Psoas muscle (tissue), 8 donors: Measurements from ENCODE around the gene GRAMD2A. TPM values are rescaled to one million over a fixed set of nuclear protein-coding genes. Genes with fewer than 3 reads are reported as not detected.

Experiments used
- ATAC-seq, 4 donors: fragments of 200-7000 bp; cut with Tn5 transposase; one replicate each; pipeline ENCODE4 v1.9.1; 2020; ENCODE audit warnings: moderate library complexity in 3 of 4, mild to moderate bottlenecking in 2 of 4
- DNase-seq, 2 donors: peaks; one replicate each; pipeline ENCODE4 v3.0.0-alpha.2; 2020
- H3K27ac ChIP-seq: fragments of 200-600 bp; one replicate; pipeline ENCODE4 v1.8.0; 2022
- H3K27me3 ChIP-seq, 3 donors: fragments of 200-600 bp in 1 of 3; one replicate each; pipeline versions ENCODE4 v1.6.1 to v1.8.0; 2013 to 2022; ENCODE audit warnings: low read length in 2 of 3, mild to moderate bottlenecking in 2 of 3, moderate library complexity in 1 of 3; ENCODE audit not compliant: insufficient read depth in 3 of 3
- H3K36me3 ChIP-seq, 2 donors: fragments of 200-600 bp in 1 of 2; one replicate each; pipeline versions ENCODE4 v1.6.1 to v1.8.0; 2013 to 2022; ENCODE audit warnings: low read depth in 1 of 2, mild to moderate bottlenecking in 1 of 2, moderate library complexity in 1 of 2; ENCODE audit not compliant: insufficient read depth in 1 of 2
- H3K4me1 ChIP-seq: fragments of 200-600 bp; one replicate; pipeline ENCODE4 v1.8.0; 2022
- H3K4me3 ChIP-seq: fragments of 200-600 bp; one replicate; pipeline ENCODE4 v1.8.0; 2022; ENCODE audit warnings: mild to moderate bottlenecking
- H3K9me3 ChIP-seq: fragments of 200-600 bp; one replicate; pipeline ENCODE4 v1.8.0; 2022
- WGBS, 3 donors: extraction: QIAGEN DNeasy Blood & Tissue Kit; methylation state at CpG; one replicate each; pipeline versions ENCODE4 v1.1.6 to v1.1.7; 2013; 5-methylcytosine and 5-hydroxymethylcytosine counted together
- intact Hi-C, 2 donors: fragments of 100-400 bp; cut with DNase I; formaldehyde crosslinking; loops; one replicate each; pipeline versions ENCODE4 v1.11.0 to v1.14.2; 2022
- polyA plus RNA-seq, 3 donors: library from polyadenylated mRNA; stranded (reverse); fragments of 200-250 nt; gene quantifications; one replicate each; pipeline ENCODE4 v1.2.3, GENCODE V29; 2013
- total RNA-seq, 4 donors: library from RNA; stranded (reverse); fragmentation: NEBNext Ultra II Directional in 2 of 4; extraction: Animal tissue kit (Norgen Biotek cat#: 25700) in 2 of 4; gene quantifications; one replicate each; pipeline versions ENCODE4 v1.2.1 to v1.2.4, GENCODE V29; 2021 to 2023
- TF ChIP-seq, protein P1 (sequence below): fragments of 200-600 bp; IDR thresholded peaks from one replicate; pipeline ENCODE4 v1.8.0; 2022; ENCODE audit warnings: antibody characterized with exemption
- donor health status: healthy with polysubstance abuse.
- donor health status: DM: no; HTN: no; CAD: no; lungs with moderate emphysema.
- donor health status: Bipolar disorder and iron deficiency.
- donor health status: healthy.
- donor health status: DM: yes; HTN: yes; CAD: no.
- donor health status: DM: no; HTN: no; CAD: no.
- donor health status: DM: no; HTN: no; CAD: no.
- donor health status: DM: yes; HTN: yes; CAD: no.

Gene GRAMD2A
- total and polyA plus RNA-seq, 7 donors, result 0.01 TPM; not detected in 6

GRCh38 chr15:72182673-72183072, 14.9 kb downstream of the GRAMD2A start:
- Histone ChIP-seq H3K27me3 (no peaks in the 10 kb centered on the region), H3K27ac (no peak overlapping the region), H3K4me1 (peaks cover 10% of the 10 kb centered on the region), H3K4me3 (no peak overlapping the region), H3K36me3 (no peaks in the 10 kb centered on the region), H3K9me3 (no peaks in the 10 kb centered on the region)
- intact Hi-C loops, result no loop called here
- 78 to 88% (median 83%) methylated on average over 3 of the region's 3 CpGs for WGBS, 3 donors
- TF ChIP-seq, protein P1, sequence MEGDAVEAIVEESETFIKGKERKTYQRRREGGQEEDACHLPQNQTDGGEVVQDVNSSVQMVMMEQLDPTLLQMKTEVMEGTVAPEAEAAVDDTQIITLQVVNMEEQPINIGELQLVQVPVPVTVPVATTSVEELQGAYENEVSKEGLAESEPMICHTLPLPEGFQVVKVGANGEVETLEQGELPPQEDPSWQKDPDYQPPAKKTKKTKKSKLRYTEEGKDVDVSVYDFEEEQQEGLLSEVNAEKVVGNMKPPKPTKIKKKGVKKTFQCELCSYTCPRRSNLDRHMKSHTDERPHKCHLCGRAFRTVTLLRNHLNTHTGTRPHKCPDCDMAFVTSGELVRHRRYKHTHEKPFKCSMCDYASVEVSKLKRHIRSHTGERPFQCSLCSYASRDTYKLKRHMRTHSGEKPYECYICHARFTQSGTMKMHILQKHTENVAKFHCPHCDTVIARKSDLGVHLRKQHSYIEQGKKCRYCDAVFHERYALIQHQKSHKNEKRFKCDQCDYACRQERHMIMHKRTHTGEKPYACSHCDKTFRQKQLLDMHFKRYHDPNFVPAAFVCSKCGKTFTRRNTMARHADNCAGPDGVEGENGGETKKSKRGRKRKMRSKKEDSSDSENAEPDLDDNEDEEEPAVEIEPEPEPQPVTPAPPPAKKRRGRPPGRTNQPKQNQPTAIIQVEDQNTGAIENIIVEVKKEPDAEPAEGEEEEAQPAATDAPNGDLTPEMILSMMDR, result no peak
- no peak for DNase-seq
- ATAC-seq, result no peak

GRCh38 chr15:72182244-72182643, 15.3 kb downstream of the GRAMD2A start:
- H3K4me3 ChIP-seq, result no peak overlapping the region
- no peaks in the 10 kb centered on the region for H3K9me3 ChIP-seq
- H3K27me3 ChIP-seq, result no peaks in the 10 kb centered on the region
- 94 to 97% (median 94%) methylated on average over 3 of the region's 3 CpGs for WGBS, 3 donors
- ATAC-seq (no peak), DNase-seq (no peak)
- TF ChIP-seq, protein P1, result no peak
- H3K27ac ChIP-seq, result no peak overlapping the region
- no peaks in the 10 kb centered on the region for H3K36me3 ChIP-seq
- intact Hi-C loops, result no loop called here
- peaks cover 10% of the 10 kb centered on the region for H3K4me1 ChIP-seq

DNA sequence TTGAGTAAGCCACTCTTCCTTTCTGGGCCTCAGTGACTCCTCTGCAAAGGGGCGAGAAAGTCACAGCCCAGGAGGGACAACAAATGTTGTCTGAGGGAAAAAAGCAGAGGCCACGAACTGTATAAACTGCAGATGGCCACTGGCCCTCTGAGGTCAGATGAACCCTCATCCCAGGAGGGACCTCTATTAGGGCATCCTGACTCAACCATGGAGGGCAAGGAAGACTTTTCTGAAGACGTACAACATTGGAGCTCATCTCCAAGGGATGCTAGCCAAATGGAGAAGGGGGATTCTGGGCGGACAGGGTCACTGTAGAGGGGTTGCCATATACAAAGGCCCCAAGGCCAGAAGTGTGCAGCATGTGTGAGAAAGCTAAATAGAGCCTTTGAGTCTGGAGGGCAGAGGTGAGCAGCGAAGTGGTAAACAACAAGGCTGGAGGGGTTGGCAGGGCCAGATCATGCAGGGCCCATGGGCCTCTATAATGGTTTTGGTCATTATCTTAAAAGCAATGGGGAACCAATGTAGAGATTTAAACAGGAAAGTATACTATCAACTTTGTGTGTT, 16.7 kb downstream of the GRAMD2A start:
- Histone ChIP-seq H3K4me3 (no peak overlapping the region), H3K9me3 (no peaks in the 10 kb centered on the region), H3K36me3 (no peaks in the 10 kb centered on the region), H3K27me3 (no peaks in the 10 kb centered on the region), H3K27ac (no peak overlapping the region), H3K4me1 (peaks cover 10% of the 10 kb centered on the region)
- no peak for ATAC-seq
- intact Hi-C loops, result no loop called here
- 87 to 89% (median 88%) methylated on average over 5 of the region's 5 CpGs for WGBS, 3 donors
- DNase-seq, result no peak
- TF ChIP-seq, protein P1, result no peak

DNA sequence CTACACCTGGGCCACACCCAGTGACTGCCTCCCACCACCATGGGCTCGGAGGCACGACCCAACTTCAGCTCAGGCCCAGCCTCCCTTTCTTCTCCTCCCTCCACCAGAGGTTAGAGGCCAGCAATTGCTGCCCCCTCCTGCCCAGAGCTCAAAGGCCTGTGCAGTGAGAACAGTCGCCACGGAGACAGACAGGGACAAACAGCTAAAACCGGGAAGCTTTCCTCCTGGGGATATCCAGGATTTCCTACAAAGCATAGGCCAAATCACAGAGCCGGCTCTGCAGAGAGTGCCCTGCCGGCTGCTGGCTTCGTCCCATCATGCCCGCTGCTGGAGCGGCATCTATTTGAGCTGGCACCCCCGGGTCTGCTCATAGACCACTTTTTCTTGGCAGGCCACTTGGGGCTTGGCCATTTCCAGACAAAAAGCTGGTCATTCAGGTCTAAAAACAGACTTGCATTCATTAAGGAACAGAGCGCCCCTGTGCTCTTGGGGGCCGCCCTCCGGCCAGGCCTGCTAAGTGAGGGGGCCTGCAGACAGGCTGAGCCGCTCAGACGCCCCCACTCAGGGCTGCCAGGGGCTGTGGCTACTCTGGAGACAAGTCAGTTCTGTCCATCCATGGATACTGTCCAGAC, 17.5 kb downstream of the GRAMD2A start:
- no peak overlapping the region for H3K4me3 ChIP-seq
- H3K9me3 ChIP-seq, result no peaks in the 10 kb centered on the region
- intact Hi-C loops, result no loop called here
- 38 to 55% (median 42%) methylated on average over 16 of the region's 16 CpGs for WGBS, 3 donors
- no peak overlapping the region for H3K27ac ChIP-seq
- peaks cover 10% of the 10 kb centered on the region for H3K4me1 ChIP-seq
- H3K27me3 ChIP-seq, result no peaks in the 10 kb centered on the region
- no peaks in the 10 kb centered on the region for H3K36me3 ChIP-seq
- TF ChIP-seq, protein P1, result no peak
- DNase-seq (peak in 1 of 2 donors; percentile 41), ATAC-seq (no peak)
